GM12872 (cell line): Measurements from ENCODE around the gene TBC1D24.

ENCODE experiments used
- TF ChIP-seq, protein P1 (sequence below): IDR thresholded peaks from 3 replicates; pipeline ENCODE4 v1.5.1; 2011; ENCODE audit warnings: low read depth, mild to moderate bottlenecking, low read length, moderate library complexity; ENCODE audit not compliant: insufficient read depth

TBC1D24 gene

DNA sequence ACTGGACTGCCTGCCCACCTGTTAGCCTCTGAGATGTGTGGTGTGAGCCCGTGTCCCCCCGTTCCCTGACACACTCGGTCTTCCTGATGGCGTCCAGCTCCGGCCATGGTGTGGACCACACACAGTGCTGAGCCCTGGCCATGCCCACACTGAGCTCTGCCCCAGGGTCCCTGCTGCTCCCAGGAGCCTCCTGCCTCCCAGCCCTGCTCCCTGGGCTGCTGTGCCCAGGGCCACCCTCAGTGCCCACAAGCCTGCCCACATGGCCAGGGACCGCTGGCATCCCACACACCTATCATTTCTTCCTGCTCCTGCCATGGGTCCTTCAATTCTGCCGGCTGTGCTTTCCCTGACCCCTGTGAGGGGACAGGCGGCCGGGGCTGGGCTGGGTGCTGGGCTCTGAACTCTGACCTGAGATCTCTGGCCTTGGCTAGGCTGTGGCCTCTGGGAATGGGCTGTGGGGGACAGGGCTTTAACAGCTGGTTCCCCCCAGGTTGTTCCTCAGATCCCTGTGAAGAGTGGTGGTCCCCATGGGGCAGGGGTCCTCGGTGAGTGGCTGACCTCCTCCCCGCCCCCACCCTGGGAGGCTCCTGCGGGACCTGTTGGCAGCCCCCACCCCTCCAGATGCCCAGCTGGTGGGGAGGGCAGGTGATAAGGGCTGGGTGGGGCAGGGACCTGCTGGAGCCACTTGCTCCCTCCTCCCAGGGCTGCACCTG lies 52.3 kb downstream of the TBC1D24 start:
- TF ChIP-seq, protein P1, sequence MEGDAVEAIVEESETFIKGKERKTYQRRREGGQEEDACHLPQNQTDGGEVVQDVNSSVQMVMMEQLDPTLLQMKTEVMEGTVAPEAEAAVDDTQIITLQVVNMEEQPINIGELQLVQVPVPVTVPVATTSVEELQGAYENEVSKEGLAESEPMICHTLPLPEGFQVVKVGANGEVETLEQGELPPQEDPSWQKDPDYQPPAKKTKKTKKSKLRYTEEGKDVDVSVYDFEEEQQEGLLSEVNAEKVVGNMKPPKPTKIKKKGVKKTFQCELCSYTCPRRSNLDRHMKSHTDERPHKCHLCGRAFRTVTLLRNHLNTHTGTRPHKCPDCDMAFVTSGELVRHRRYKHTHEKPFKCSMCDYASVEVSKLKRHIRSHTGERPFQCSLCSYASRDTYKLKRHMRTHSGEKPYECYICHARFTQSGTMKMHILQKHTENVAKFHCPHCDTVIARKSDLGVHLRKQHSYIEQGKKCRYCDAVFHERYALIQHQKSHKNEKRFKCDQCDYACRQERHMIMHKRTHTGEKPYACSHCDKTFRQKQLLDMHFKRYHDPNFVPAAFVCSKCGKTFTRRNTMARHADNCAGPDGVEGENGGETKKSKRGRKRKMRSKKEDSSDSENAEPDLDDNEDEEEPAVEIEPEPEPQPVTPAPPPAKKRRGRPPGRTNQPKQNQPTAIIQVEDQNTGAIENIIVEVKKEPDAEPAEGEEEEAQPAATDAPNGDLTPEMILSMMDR = no peak

DNA sequence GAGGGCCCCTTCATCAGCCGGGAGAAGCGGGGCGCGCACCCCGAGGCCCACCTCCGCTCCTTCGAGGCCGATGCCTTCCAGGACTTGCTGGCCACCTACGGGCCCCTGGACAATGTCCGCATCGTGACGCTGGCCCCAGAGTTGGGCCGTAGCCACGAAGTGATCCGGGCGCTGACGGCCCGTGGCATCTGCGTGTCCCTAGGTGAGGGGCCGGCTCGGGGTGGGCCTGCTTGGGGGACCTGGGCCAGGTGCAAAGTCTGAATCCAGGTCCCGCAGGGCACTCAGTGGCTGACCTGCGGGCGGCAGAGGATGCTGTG lies 52.8 kb downstream of the TBC1D24 start:
- TF ChIP-seq, protein P1 = no peak

DNA sequence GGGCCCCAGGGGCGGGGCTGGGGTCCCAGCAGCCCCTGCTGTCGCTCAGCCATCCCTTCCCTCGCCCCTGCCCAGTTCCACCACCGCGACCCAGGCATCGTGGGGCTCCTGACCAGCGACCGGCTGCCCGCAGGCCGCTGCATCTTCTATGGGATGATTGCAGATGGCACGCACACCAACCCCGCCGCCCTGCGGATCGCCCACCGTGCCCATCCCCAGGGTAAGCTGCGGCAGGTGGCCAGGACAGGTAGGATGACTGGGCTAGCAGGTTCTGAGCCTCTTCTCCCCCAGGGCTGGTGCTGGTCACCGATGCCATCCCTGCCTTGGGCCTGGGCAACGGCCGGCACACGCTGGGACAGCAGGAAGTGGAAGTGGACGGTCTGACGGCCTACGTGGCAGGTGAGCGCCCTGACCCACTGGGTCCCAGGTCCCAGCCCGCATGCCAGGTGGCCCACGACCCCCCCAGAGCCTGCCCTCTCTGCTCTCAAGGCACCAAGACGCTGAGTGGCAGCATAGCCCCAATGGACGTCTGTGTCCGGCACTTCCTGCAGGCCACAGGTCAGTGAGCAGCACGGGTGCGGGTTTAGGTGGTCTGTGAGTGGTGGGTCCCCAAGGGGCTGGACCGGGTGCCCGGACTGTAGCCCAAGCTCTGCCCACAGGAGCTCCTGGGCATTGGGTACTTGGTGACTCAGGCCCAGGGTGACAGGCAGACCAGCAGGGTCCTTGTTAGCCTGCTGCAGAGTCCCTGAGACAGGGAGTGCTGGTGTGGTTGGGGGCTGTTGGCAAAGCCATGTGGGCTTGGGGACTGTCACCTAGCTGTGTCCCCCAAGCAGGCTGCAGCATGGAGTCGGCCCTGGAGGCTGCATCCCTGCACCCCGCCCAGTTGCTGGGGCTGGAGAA lies 53.5 kb downstream of the TBC1D24 start:
- TF ChIP-seq, protein P1 = no peak

DNA sequence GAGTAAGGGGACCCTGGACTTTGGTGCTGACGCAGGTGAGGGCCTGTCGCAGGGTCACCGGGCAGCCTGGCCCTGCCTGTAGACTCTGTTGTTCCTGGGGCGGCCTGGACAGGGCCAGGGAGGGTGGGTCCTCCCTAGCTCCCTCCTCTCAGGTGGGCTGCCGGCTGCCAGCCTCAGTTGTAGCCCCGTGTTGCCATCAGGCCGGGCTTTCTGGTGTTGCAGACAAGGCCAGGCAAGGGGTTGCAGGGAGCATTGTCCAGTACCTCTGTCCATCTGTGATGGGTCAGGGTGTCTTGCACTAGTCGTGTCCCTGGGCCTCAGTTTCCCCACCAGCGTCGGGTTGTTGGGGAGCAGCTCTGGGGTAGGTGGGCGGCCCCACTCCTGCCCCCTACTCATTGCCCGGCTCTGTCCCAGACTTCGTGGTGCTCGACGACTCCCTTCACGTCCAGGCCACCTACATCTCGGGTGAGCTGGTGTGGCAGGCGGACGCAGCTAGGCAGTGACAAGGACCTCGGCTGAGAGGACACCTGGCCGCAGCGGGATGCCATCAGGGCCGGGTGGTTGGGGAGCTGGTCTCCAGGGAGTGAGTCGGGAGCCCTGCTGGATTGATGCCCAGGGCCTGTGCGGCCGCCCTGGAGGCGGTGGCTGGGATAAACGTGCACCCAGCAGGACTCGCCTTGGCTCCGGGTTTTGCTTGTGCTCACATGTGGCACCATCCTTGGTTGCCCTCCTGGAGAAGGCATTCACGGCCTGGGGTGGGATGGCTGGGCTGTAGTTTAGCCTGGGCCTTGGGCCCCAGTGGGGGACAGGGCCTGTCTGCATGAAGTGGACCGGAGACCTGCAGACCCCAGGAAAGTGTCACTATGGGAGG lies 54.4 kb downstream of the TBC1D24 start:
- TF ChIP-seq, protein P1 = no peak

DNA sequence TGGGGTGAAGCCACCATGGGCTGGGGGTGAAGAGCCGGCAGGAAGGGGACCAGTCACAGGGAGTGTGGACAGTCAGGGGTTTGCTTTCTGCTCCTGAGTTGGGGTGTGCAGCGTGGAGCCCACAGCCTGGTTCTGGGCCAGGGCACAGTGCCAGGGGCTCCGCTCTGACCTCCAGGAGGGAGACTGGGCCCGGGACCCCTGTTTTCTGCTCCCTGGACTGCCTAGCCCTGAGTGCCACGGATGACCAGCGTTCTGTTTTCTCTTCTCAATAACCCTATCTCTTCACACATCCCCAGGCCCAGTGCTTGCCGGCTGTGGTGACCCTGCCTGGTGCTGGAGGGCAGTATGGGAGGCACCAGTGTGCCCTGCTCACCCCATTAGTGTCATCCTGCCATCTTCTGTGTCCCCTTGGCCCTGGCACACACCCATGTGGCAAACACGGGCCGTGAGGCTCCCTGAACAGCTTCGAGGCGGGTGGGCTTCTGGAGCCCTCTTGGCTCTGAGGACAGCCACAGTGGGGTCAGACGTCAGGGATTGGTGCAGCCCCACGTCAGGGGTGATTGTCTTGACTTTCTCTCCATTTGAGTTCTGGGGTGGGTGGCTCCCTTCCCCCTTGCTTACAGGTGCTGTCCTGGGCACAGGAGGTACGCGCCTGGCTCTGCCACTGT lies 55.2 kb downstream of the TBC1D24 start:
- TF ChIP-seq, protein P1 = no peak

DNA sequence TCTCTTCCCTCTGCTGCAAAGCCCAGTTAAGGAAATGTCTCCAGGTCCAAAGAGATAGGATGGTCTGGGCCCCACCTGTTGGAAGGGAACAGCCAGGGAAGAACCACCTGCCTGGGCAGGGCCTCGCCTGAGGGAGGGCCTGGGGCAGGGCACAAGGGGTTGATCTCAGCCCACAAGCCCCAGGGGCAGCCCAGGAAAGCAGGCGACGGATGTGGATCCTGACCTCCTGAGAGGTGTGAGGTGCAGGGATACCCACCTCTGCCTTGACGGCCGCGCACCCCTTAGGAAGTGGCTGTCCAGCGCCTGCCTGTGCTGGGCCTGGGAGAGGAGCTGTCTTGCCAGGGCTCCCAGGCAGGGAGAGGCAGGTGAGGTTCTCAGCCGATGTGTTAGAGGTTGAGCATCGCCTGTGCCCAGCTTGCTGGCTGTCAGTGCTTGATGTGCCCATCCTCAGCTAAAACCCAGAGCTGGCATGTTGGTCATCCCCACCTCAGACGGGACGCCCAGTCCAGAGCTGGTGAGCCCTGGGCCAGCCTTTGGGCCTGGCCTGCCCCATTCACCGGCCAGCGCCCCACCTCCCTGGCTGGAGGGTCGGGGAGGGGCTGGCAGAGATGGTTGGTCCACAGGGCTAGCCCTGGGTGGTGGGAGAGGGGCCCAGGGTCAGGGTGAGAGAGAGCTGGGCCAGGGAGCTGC lies 55.8 kb downstream of the TBC1D24 start:
- TF ChIP-seq, protein P1 = no peak
